SU-DHL-6 (cell line): ENCODE measurements around the gene SLC30A5.

Source experiments
- EZH2phosphoT487 ChIP-seq: fragments of 200-600 bp; sonication (generic), shearing (Covaris generic); conservative IDR thresholded peaks from 2 replicates; pipeline ENCODE4 v1.6.1; 2018; ENCODE audit warnings: mild to moderate bottlenecking, antibody characterized with exemption, low read length, moderate library complexity, mixed read lengths
- TF ChIP-seq, protein P1 (sequence below): fragments of 200-600 bp; sonication (generic); IDR thresholded peaks from one replicate; pipeline ENCODE4 v1.5.1; 2017; ENCODE audit warnings: antibody characterized with exemption, mild to moderate bottlenecking, low read length, moderate library complexity; ENCODE audit not compliant: insufficient read depth, poor library complexity, severe bottlenecking

DNA sequence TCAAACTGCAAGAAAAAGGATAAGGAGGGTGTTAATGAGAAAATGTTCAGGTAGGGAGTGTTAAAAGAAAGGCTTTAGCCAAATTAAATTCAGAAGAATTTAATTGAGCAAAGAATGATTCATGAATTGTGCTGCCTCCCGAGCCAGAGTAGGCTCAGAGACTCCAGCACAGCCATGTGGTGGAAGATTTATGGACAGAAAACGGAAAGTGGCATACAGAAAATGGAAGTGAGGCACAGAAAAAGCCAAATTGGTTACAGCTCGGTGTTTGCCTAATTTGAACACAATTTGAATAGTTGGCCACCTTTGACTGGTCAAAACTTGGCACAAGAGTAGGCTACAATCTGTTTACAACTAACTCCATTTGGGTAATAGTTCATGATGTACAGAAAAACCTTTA, 9.6 kb upstream of the SLC30A5 start:
- no peak for TF ChIP-seq EZH2phosphoT487
- TF ChIP-seq, protein P1, sequence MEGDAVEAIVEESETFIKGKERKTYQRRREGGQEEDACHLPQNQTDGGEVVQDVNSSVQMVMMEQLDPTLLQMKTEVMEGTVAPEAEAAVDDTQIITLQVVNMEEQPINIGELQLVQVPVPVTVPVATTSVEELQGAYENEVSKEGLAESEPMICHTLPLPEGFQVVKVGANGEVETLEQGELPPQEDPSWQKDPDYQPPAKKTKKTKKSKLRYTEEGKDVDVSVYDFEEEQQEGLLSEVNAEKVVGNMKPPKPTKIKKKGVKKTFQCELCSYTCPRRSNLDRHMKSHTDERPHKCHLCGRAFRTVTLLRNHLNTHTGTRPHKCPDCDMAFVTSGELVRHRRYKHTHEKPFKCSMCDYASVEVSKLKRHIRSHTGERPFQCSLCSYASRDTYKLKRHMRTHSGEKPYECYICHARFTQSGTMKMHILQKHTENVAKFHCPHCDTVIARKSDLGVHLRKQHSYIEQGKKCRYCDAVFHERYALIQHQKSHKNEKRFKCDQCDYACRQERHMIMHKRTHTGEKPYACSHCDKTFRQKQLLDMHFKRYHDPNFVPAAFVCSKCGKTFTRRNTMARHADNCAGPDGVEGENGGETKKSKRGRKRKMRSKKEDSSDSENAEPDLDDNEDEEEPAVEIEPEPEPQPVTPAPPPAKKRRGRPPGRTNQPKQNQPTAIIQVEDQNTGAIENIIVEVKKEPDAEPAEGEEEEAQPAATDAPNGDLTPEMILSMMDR, result no peak
